ENCODE results near the gene DNAH14. TPM values are rescaled to one million over a fixed set of nuclear protein-coding genes. Genes with fewer than 3 reads are reported as not detected.

Gene DNAH14
- total RNA-seq, 2 donors from 2014 or later = 7.5 to 9.6 TPM

GRCh38 chr1:225114354-225114990 lies 185.0 kb downstream of the DNAH14 start:
- Histone ChIP-seq H3K27me3 (no peaks in the 10 kb centered on the region), H3K4me3 (no peak overlapping the region), H3K9ac (ENCODE audit: low read depth in 2 of 2, low read length in 2 of 2) (no peak overlapping the region), H3K9me3 (no peaks in the 10 kb centered on the region), H3K4me1 (no peaks in the 10 kb centered on the region), H3K36me3 (no peaks in the 10 kb centered on the region), H3K27ac (no peak overlapping the region)
- DNase-seq = no peak
- TF ChIP-seq CTCF (IDR thresholded peaks at IDR 0.05) = no peak
- intact Hi-C loops (cut with DNase I) = no loop called here

GRCh38 chr1:225119307-225119706 lies 189.8 kb downstream of the DNAH14 start:
- intact Hi-C loops (cut with DNase I) = no loop called here
- H3K27ac ChIP-seq = no peak overlapping the region
- TF ChIP-seq CTCF (IDR thresholded peaks at IDR 0.05) = no peak
- no peak overlapping the region for H3K4me3 ChIP-seq
- no peaks in the 10 kb centered on the region for H3K27me3 ChIP-seq
- H3K9me3 ChIP-seq = no peaks in the 10 kb centered on the region
- H3K36me3 ChIP-seq = no peaks in the 10 kb centered on the region
- DNase-seq = no peak
- no peak overlapping the region for H3K9ac ChIP-seq (ENCODE audit: low read depth in 2 of 2, low read length in 2 of 2)
- no peaks in the 10 kb centered on the region for H3K4me1 ChIP-seq

- intact Hi-C loops (cut with DNase I) = no loop called here
- DNase-seq = no peak
- TF ChIP-seq CTCF (IDR thresholded peaks at IDR 0.05) = no peak
- Histone ChIP-seq H3K27ac (no peak overlapping the region), H3K27me3 (no peaks in the 10 kb centered on the region), H3K9ac (ENCODE audit: low read depth in 2 of 2, low read length in 2 of 2) (no peak overlapping the region), H3K36me3 (no peaks in the 10 kb centered on the region), H3K4me1 (no peaks in the 10 kb centered on the region), H3K9me3 (no peaks in the 10 kb centered on the region), H3K4me3 (no peak overlapping the region)
Observed at GRCh38 chr1:225121095-225121494, 191.6 kb downstream of the DNAH14 start.

- intact Hi-C loops (cut with DNase I) = no loop called here
Observed at GRCh38 chr1:225131869-225132268, 202.4 kb downstream of the DNAH14 start.

GRCh38 chr1:225137976-225138375 lies 208.5 kb downstream of the DNAH14 start:
- intact Hi-C loops (cut with DNase I) = no loop called here
- Histone ChIP-seq H3K27me3 (no peaks in the 10 kb centered on the region), H3K4me1 (no peaks in the 10 kb centered on the region), H3K4me3 (no peak overlapping the region), H3K27ac (no peak overlapping the region), H3K9me3 (no peaks in the 10 kb centered on the region), H3K36me3 (no peaks in the 10 kb centered on the region), H3K9ac (ENCODE audit: low read depth in 2 of 2, low read length in 2 of 2) (no peak overlapping the region)
- TF ChIP-seq CTCF (IDR thresholded peaks at IDR 0.05) = no peak
- no peak for DNase-seq

More at GRCh38 chr1:225131869-225132268, 202.4 kb downstream of the DNAH14 start:
- Histone ChIP-seq H3K27ac (no peak overlapping the region), H3K9ac (ENCODE audit: low read depth in 2 of 2, low read length in 2 of 2) (no peak overlapping the region), H3K9me3 (no peaks in the 10 kb centered on the region), H3K27me3 (no peaks in the 10 kb centered on the region), H3K4me3 (no peak overlapping the region), H3K4me1 (no peaks in the 10 kb centered on the region), H3K36me3 (no peaks in the 10 kb centered on the region)
- TF ChIP-seq CTCF (IDR thresholded peaks at IDR 0.05) = no peak
- no peak for DNase-seq
